NCI-H128 (cell line): Measurements from ENCODE around the gene SPTBN2.

Source experiments
- DNase-seq: peaks from one replicate; lab custom pipeline; 2025; ENCODE audit not compliant: unreplicated experiment; lab: John Stamatoyannopoulos, UW

SPTBN2 gene

GRCh38 chr11:66704659-66705360 lies 24.2 kb downstream of the SPTBN2 start:
- DNase-seq, result no peak

- DNase-seq, result no peak
Observed at GRCh38 chr11:66701432-66702240, 27.4 kb downstream of the SPTBN2 start.

GRCh38 chr11:66700742-66701141 lies 28.3 kb downstream of the SPTBN2 start:
- DNase-seq, result no peak

- DNase-seq, result no peak
Observed at GRCh38 chr11:66700337-66700736, 28.7 kb downstream of the SPTBN2 start.

GRCh38 chr11:66698491-66698890 lies 30.5 kb downstream of the SPTBN2 start:
- no peak for DNase-seq

- no peak for DNase-seq
Observed at GRCh38 chr11:66697988-66698387, 31.0 kb downstream of the SPTBN2 start.

- DNase-seq, result no peak
Observed at GRCh38 chr11:66696146-66696545, 32.9 kb downstream of the SPTBN2 start.

- DNase-seq, result peak; percentile 85
Observed at GRCh38 chr11:66694732-66695207, 34.2 kb downstream of the SPTBN2 start.

- no peak for DNase-seq
Observed at GRCh38 chr11:66694056-66694410, 35.0 kb downstream of the SPTBN2 start.

- no peak for DNase-seq
Observed at GRCh38 chr11:66693356-66694055, 35.5 kb downstream of the SPTBN2 start.

GRCh38 chr11:66692871-66693331 lies 36.1 kb downstream of the SPTBN2 start:
- DNase-seq, result no peak

- DNase-seq, result no peak
Observed at GRCh38 chr11:66692446-66692845, 36.6 kb downstream of the SPTBN2 start.

- no peak for DNase-seq
Observed at GRCh38 chr11:66691311-66691980, 37.6 kb downstream of the SPTBN2 start.

GRCh38 chr11:66689661-66690590 lies 39.1 kb downstream of the SPTBN2 start:
- DNase-seq, result no peak

GRCh38 chr11:66688561-66689534 lies 40.2 kb downstream of the SPTBN2 start:
- no peak for DNase-seq

- no peak for DNase-seq
Observed at GRCh38 chr11:66687831-66688281, 41.2 kb downstream of the SPTBN2 start.

GRCh38 chr11:66686801-66687750 lies 41.9 kb downstream of the SPTBN2 start:
- DNase-seq, result no peak
